Upper lobe of left lung (tissue), 4 donors: ENCODE data around the gene ROBO1.

Experiments used
- CTCF ChIP-seq, 6 experiments: fragments of 450-650 bp in 4 of 6; fragments of 200-600 bp in 2 of 6; sonication (generic) in 2 of 6; IDR thresholded peaks; one replicate each; pipeline ENCODE4 v1.5.1; 2016 to 2019; ENCODE audit warnings: antibody characterized with exemption in 6 of 6
- EP300 ChIP-seq, 4 donors: sonication (generic); formaldehyde crosslinking; IDR thresholded peaks; one replicate each; pipeline ENCODE4 v1.5.1; 2017; ENCODE audit warnings: antibody characterized with exemption in 4 of 4, control low read depth in 2 of 4
- POLR2A ChIP-seq, 4 donors: fragments of 450-650 bp; IDR thresholded peaks; one replicate each; pipeline ENCODE4 v1.5.1; 2016 to 2017; ENCODE audit warnings: antibody characterized with exemption in 4 of 4, mild to moderate bottlenecking in 2 of 4
- POLR2AphosphoS5 ChIP-seq, 2 donors: sonication (generic); formaldehyde crosslinking; IDR thresholded peaks; one replicate each; pipeline ENCODE4 v1.5.1; 2017; ENCODE audit warnings: antibody characterized with exemption in 2 of 2

GRCh38 chr3:78809966-78810365 lies 957.8 kb downstream of the ROBO1 start:
- TF ChIP-seq CTCF (IDR thresholded peaks at IDR 0.05) (no peak), POLR2AphosphoS5 (IDR thresholded peaks at IDR 0.05) (no peak), EP300 (IDR thresholded peaks at IDR 0.05) (no peak), POLR2A (IDR thresholded peaks at IDR 0.05) (no peak)
